ENCODE data around the gene ASCC1. TPM values are rescaled to one million over a fixed set of nuclear protein-coding genes. Genes with fewer than 3 reads are reported as not detected.
A peak's percentile ranks its signal among the peaks of the same experiment; 100 is the strongest.

ASCC1 gene
- total and polyA plus RNA-seq, 2 of the 13 experiments (the other 11 are each of a cell fraction or from before 2014, with no cell fraction given): 21.6 to 30.1 TPM

DNA sequence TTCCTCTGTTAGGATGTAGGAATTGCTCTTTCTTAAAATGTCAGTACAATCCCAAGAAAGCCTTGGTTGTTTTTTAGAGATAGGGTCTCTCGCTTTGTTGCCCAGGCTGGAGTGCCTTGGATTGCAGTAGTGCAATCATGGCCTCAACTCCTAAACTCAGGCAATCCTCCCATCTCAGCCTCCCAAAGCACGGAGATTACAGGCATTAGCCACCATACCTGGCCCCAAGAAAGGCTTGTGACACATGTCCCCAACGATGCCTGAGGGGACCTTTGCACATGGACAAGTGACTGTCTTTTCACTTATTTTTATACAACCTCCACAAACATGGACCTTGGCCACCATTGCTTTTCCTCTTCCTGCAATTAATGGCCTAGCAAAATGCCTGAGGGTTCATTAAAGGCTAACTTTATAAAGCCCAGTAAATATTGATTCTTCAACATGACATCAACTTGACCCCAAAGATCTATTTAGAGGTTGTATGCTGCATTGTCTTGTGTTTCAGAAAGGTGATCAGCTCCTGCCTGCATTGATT, 117.7 kb downstream of the ASCC1 start (continued):
- TF ChIP-seq ZNF746 (CRISPR knock-in tag; IDR thresholded peaks at IDR 0.05) (no peak), SRY (CRISPR knock-in tag; IDR thresholded peaks at IDR 0.05) (no peak), ZNF354B (CRISPR knock-in tag; IDR thresholded peaks at IDR 0.05) (no peak), ZNF251 (CRISPR knock-in tag; IDR thresholded peaks at IDR 0.05) (no peak), ZNF616 (CRISPR knock-in tag; IDR thresholded peaks at IDR 0.05; ENCODE audit: low read depth) (no peak), NONO (IDR thresholded peaks at IDR 0.05) (no peak), NONO (CRISPR knock-in tag; conservative IDR thresholded peaks at IDR 0.05) (0 out of 2 replicates have a peak, but pooled peaks have one; percentile 72), NFYB (CRISPR knock-in tag; IDR thresholded peaks at IDR 0.05) (no peak), BCL6 (CRISPR knock-in tag; IDR thresholded peaks at IDR 0.05) (peak; percentile 93), ZSCAN12 (CRISPR knock-in tag; IDR thresholded peaks at IDR 0.05) (no peak), ZKSCAN8 (CRISPR knock-in tag; IDR thresholded peaks at IDR 0.05; ENCODE audit: borderline replicate concordance) (peak; percentile 84; the same call in 1 of the 2 replicates), HMG20A (CRISPR knock-in tag; IDR thresholded peaks at IDR 0.05; ENCODE audit: borderline replicate concordance) (peak; percentile 86; the same call in 1 of the 2 replicates), ZNF160 (CRISPR knock-in tag; IDR thresholded peaks at IDR 0.05) (no peak), ZNF772 (CRISPR knock-in tag; IDR thresholded peaks at IDR 0.05) (0 out of 2 replicates have a peak, but pooled peaks have one; percentile 14), TMF1 (CRISPR knock-in tag; IDR thresholded peaks at IDR 0.05; ENCODE audit: low read depth) (no peak), PHF21A (CRISPR knock-in tag; IDR thresholded peaks at IDR 0.05) (peak; percentile 79), KAT8 (CRISPR knock-in tag; IDR thresholded peaks at IDR 0.05) (peak; percentile 43; the same call in 1 of the 2 replicates), YEATS4 (CRISPR knock-in tag; IDR thresholded peaks at IDR 0.05; ENCODE audit: borderline replicate concordance) (no peak), KLF13 (CRISPR knock-in tag; IDR thresholded peaks at IDR 0.05) (no peak), FOXO1 (CRISPR knock-in tag; IDR thresholded peaks at IDR 0.05) (peak; percentile 55; the same call in 1 of the 2 replicates), MZF1 (CRISPR knock-in tag; IDR thresholded peaks at IDR 0.05; ENCODE audit: borderline replicate concordance) (no peak), CREM (IDR thresholded peaks at IDR 0.05) (peak; percentile 94), CREM (CRISPR knock-in tag; IDR thresholded peaks at IDR 0.05) (no peak), HOXA5 (CRISPR knock-in tag; IDR thresholded peaks at IDR 0.05) (no peak), ZNF792 (CRISPR knock-in tag; IDR thresholded peaks at IDR 0.05) (0 out of 2 replicates have a peak, but pooled peaks have one; percentile 19), YY1 (IDR thresholded peaks at IDR 0.05; ENCODE audit: insufficient read depth, insufficient replicate concordance, low read depth, low read length) (peak; percentile 52), JARID2 (CRISPR knock-in tag; IDR thresholded peaks at IDR 0.05; ENCODE audit: insufficient replicate concordance) (no peak), ZNF256 (CRISPR knock-in tag; conservative IDR thresholded peaks at IDR 0.05) (no peak), ZFX (CRISPR knock-in tag; IDR thresholded peaks at IDR 0.05; ENCODE audit: low read depth) (peak; percentile 50; the same call in 1 of the 2 replicates), NAIF1 (CRISPR knock-in tag; IDR thresholded peaks at IDR 0.05; ENCODE audit: borderline replicate concordance) (no peak)
- TF ChIP-seq, protein P1, sequence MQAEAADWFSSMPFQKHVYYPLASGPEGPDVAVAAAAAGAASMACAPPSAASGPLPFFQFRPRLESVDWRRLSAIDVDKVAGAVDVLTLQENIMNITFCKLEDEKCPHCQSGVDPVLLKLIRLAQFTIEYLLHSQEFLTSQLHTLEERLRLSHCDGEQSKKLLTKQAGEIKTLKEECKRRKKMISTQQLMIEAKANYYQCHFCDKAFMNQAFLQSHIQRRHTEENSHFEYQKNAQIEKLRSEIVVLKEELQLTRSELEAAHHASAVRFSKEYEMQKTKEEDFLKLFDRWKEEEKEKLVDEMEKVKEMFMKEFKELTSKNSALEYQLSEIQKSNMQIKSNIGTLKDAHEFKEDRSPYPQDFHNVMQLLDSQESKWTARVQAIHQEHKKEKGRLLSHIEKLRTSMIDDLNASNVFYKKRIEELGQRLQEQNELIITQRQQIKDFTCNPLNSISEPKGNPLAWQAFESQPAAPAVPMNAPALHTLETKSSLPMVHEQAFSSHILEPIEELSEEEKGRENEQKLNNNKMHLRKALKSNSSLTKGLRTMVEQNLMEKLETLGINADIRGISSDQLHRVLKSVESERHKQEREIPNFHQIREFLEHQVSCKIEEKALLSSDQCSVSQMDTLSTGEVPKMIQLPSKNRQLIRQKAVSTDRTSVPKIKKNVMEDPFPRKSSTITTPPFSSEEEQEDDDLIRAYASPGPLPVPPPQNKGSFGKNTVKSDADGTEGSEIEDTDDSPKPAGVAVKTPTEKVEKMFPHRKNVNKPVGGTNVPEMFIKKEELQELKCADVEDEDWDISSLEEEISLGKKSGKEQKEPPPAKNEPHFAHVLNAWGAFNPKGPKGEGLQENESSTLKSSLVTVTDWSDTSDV (CRISPR knock-in tag; IDR thresholded peaks at IDR 0.05): no peak
- TF ChIP-seq, protein P2, sequence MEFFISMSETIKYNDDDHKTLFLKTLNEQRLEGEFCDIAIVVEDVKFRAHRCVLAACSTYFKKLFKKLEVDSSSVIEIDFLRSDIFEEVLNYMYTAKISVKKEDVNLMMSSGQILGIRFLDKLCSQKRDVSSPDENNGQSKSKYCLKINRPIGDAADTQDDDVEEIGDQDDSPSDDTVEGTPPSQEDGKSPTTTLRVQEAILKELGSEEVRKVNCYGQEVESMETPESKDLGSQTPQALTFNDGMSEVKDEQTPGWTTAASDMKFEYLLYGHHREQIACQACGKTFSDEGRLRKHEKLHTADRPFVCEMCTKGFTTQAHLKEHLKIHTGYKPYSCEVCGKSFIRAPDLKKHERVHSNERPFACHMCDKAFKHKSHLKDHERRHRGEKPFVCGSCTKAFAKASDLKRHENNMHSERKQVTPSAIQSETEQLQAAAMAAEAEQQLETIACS (CRISPR knock-in tag; IDR thresholded peaks at IDR 0.05): no peak; the same call in 1 of the 2 replicates

Data from HepG2 (cell line).